ENCODE measurements around the gene TMEM250.

TMEM250 gene

GRCh38 chr9:136088939-136089696, 29.6 kb downstream of the TMEM250 start:
- TF ChIP-seq CTCF (IDR thresholded peaks at IDR 0.05; ENCODE audit: borderline replicate concordance, insufficient read depth, low read depth, low read length): no peak
- H3K4me3 ChIP-seq (ENCODE audit: low read depth, low read length): no peak overlapping the region

GRCh38 chr9:136088481-136088938, 30.2 kb downstream of the TMEM250 start:
- no peak for TF ChIP-seq CTCF (IDR thresholded peaks at IDR 0.05; ENCODE audit: borderline replicate concordance, insufficient read depth, low read depth, low read length)
- H3K4me3 ChIP-seq (ENCODE audit: low read depth, low read length): no peak overlapping the region

- TF ChIP-seq CTCF (IDR thresholded peaks at IDR 0.05; ENCODE audit: borderline replicate concordance, insufficient read depth, low read depth, low read length): no peak
- no peak overlapping the region for H3K4me3 ChIP-seq (ENCODE audit: low read depth, low read length)
These were observed 30.8 kb downstream of the TMEM250 start for GRCh38 chr9:136087741-136088480.

GRCh38 chr9:136086951-136087740, 31.5 kb downstream of the TMEM250 start:
- no peak overlapping the region for H3K4me3 ChIP-seq (ENCODE audit: low read depth, low read length)
- TF ChIP-seq CTCF (IDR thresholded peaks at IDR 0.05; ENCODE audit: borderline replicate concordance, insufficient read depth, low read depth, low read length): no peak

- no peak overlapping the region for H3K4me3 ChIP-seq (ENCODE audit: low read depth, low read length)
- no peak for TF ChIP-seq CTCF (IDR thresholded peaks at IDR 0.05; ENCODE audit: borderline replicate concordance, insufficient read depth, low read depth, low read length)
These were observed 32.3 kb downstream of the TMEM250 start for GRCh38 chr9:136086213-136086881.

- H3K4me3 ChIP-seq (ENCODE audit: low read depth, low read length): no peak overlapping the region
- no peak for TF ChIP-seq CTCF (IDR thresholded peaks at IDR 0.05; ENCODE audit: borderline replicate concordance, insufficient read depth, low read depth, low read length)
These were observed 32.9 kb downstream of the TMEM250 start for GRCh38 chr9:136085815-136086212.
